Fibroblast of lung (primary cell): ENCODE data around the gene RNU5D-1. TPM values are rescaled to one million over a fixed set of nuclear protein-coding genes. Genes with fewer than 3 reads are reported as not detected.

Experiments
- DNase-seq, 2 donors: peaks; one replicate each; pipeline versions ENCODE4 v3.0.0 to v3.0.0-alpha.2; 2010; ENCODE audit warnings: low read depth in 2 of 2
- H2AFZ ChIP-seq: 2 replicates; pipeline ENCODE4 v1.5.1; 2012; ENCODE audit warnings: low read length, control low read depth, inconsistent platforms
- H3K27ac ChIP-seq: 2 replicates; pipeline ENCODE4 v1.5.1; 2011; ENCODE audit warnings: low read length, control low read depth; ENCODE audit not compliant: insufficient read depth
- H3K27me3 ChIP-seq: 2 replicates; pipeline ENCODE4 v1.5.1; 2011; ENCODE audit warnings: mild to moderate bottlenecking, low read length; ENCODE audit not compliant: control insufficient read depth, insufficient read depth
- H3K36me3 ChIP-seq: 2 replicates; pipeline ENCODE4 v1.5.1; 2011; ENCODE audit warnings: low read length; ENCODE audit not compliant: control insufficient read depth, insufficient read depth
- H3K4me1 ChIP-seq: 2 replicates; pipeline ENCODE4 v1.5.1; 2011; ENCODE audit warnings: low read length; ENCODE audit not compliant: control insufficient read depth, insufficient read depth; ENCODE audit errors: extremely low read depth
- H3K4me2 ChIP-seq: 2 replicates; pipeline ENCODE4 v1.5.1; 2011; ENCODE audit warnings: low read length, control low read depth; ENCODE audit not compliant: insufficient read depth; ENCODE audit errors: extremely low read depth
- H3K4me3 ChIP-seq, 4 experiments: fragments of 200-600 bp in 1 of 4; sonication (generic) in 1 of 4; replicated peaks in 1 of 4; 2 replicates each; pipeline ENCODE4 v1.5.1; 2011 to 2016; ENCODE audit warnings: low read length in 4 of 4, low read depth in 3 of 4, mild to moderate bottlenecking in 3 of 4, control low read depth in 2 of 4, inconsistent platforms in 1 of 4, mixed read lengths in 1 of 4; ENCODE audit not compliant: insufficient read depth in 1 of 4; ENCODE audit errors: control extremely low read depth in 1 of 4
- H3K79me2 ChIP-seq: 2 replicates; pipeline ENCODE4 v1.5.1; 2012; ENCODE audit warnings: mild to moderate bottlenecking, low read length, inconsistent platforms; ENCODE audit not compliant: control insufficient read depth, insufficient read depth
- H3K9ac ChIP-seq: 2 replicates; pipeline ENCODE4 v1.5.1; 2011; ENCODE audit warnings: mild to moderate bottlenecking, low read length, control low read depth; ENCODE audit not compliant: insufficient read depth
- H3K9me3 ChIP-seq: 2 replicates; pipeline ENCODE4 v1.5.1; 2012; ENCODE audit warnings: low read depth, low read length; ENCODE audit not compliant: control insufficient read depth, insufficient read depth
- H4K20me1 ChIP-seq: 2 replicates; pipeline ENCODE4 v1.5.1; 2011; ENCODE audit warnings: low read length; ENCODE audit not compliant: control insufficient read depth, insufficient read depth; ENCODE audit errors: extremely low read depth
- EZH2 ChIP-seq: IDR thresholded peaks from 2 replicates; pipeline ENCODE4 v1.5.1; 2012; ENCODE audit warnings: low read length, control low read depth, mild to moderate bottlenecking; ENCODE audit errors: missing control alignments
- polyA plus RNA-seq, 2 donors: library from polyadenylated mRNA; depleted of rRNA in 1 of 2; stranded (reverse) in 1 of 2; unstranded in 1 of 2; fragments of >200 nt; gene quantifications; 2 replicates each; pipeline ENCODE4 v1.2.1, GENCODE V29; 2011 to 2012; ENCODE audit warnings: missing spikeins in 1 of 2
- total RNA-seq: library from RNA; depleted of rRNA; stranded (reverse); fragments of >200 nt; gene quantifications from 2 replicates; pipeline ENCODE4 v1.2.1, GENCODE V29; 2014
- TF ChIP-seq, protein P1 (sequence below), 2 donors: IDR thresholded peaks in 1 of 2; conservative IDR thresholded peaks in 1 of 2; 1 replicate in 1 of 2; 2 replicates in 1 of 2; pipeline ENCODE4 v1.5.1; 2011 to 2012; ENCODE audit warnings: low read length in 2 of 2, control low read depth in 1 of 2, inconsistent platforms in 1 of 2, low read depth in 1 of 2, mild to moderate bottlenecking in 1 of 2

Gene RNU5D-1
- total and polyA plus RNA-seq, 2 donors (not counting 1 experiment from before 2014, with no cell fraction given), result not detected

DNA sequence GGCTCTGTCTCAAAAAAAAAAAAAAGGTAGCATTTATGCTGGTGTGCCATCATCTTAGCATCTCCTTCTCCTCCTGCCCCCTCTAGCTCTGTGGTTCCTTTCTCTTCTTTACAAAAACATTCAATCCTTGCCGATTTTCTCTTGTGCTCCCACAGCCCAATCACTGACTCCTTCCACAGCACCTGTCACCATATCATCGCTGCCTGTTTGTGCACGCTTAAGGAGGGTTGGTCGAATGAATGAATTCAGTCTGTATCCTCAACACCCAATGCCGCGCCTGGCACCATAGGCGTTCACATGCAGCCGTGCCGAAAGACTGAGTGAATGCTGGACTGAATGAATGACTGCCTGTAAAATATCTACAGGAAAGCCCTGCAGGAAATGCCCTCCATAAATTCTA, 7.9 kb downstream of the RNU5D-1 start:
- Histone ChIP-seq H2AFZ (no peak overlapping the region), H3K4me3 (no peak overlapping the region), H3K9me3 (no peaks in the 10 kb centered on the region), H3K27me3 (no peaks in the 10 kb centered on the region), H3K27ac (no peak overlapping the region), H3K4me1 (peaks cover 3% of the 10 kb centered on the region), H3K4me2 (no peak overlapping the region), H3K79me2 (no peaks in the 10 kb centered on the region), H4K20me1 (no peaks in the 10 kb centered on the region), H3K36me3 (no peaks in the 10 kb centered on the region), H3K9ac (no peak overlapping the region)
- TF ChIP-seq EZH2, result no peak
- TF ChIP-seq, protein P1, sequence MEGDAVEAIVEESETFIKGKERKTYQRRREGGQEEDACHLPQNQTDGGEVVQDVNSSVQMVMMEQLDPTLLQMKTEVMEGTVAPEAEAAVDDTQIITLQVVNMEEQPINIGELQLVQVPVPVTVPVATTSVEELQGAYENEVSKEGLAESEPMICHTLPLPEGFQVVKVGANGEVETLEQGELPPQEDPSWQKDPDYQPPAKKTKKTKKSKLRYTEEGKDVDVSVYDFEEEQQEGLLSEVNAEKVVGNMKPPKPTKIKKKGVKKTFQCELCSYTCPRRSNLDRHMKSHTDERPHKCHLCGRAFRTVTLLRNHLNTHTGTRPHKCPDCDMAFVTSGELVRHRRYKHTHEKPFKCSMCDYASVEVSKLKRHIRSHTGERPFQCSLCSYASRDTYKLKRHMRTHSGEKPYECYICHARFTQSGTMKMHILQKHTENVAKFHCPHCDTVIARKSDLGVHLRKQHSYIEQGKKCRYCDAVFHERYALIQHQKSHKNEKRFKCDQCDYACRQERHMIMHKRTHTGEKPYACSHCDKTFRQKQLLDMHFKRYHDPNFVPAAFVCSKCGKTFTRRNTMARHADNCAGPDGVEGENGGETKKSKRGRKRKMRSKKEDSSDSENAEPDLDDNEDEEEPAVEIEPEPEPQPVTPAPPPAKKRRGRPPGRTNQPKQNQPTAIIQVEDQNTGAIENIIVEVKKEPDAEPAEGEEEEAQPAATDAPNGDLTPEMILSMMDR (conservative IDR thresholded peaks at IDR 0.05 in 1 of 2, IDR thresholded peaks at IDR 0.05 in 1 of 2; ENCODE audit: low read depth in 1 of 2, low read length in 2 of 2), result no peak
- DNase-seq, result no peak

DNA sequence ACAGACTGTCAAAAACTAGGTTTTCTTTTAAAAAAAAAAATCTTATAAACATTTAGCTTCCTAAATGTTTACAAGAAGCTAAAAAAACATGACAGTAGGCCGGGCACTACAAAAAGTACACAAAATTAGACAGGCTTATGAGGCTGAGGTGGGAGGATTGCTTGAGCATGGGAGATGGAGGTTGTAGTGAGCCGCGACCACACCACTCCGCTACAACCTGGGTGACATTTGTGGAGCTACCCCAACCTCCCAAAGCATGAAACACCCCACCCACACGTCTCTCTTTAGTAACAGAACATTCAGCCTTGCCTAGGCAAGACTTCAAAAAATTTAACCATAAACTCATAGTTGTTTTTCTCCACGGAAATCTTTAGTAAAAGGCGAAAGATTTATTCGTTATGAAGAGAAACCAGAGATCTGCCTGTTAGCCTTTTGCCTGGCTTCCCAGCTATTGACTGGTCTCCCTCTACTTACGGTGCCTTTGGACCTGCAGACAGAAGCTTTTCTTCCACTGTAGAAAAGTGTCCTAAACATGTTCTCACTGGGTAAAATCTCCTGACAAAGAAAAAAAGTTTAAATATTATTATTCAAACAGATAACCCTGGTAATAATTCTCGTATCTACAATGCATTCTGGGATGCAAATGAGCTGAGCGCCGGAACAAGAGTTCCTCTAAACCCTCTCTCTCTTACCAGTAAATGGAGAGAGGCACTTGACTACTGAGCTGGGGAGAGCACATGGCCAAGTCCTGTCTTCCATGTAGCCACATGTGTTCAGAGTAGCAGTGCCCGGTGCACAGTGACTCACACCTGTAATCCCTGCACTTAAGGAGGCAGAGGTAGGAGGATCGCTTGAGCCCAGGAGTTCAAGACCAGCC, 9.2 kb downstream of the RNU5D-1 start:
- no peak overlapping the region for H3K9ac ChIP-seq
- TF ChIP-seq, protein P1 (conservative IDR thresholded peaks at IDR 0.05 in 1 of 2, IDR thresholded peaks at IDR 0.05 in 1 of 2; ENCODE audit: low read depth in 1 of 2, low read length in 2 of 2), result no peak
- TF ChIP-seq EZH2, result no peak
- H3K27me3 ChIP-seq, result no peaks in the 10 kb centered on the region
- H3K9me3 ChIP-seq, result no peaks in the 10 kb centered on the region
- H3K36me3 ChIP-seq, result no peaks in the 10 kb centered on the region
- peak; percentile 90 to 95 for DNase-seq
- no peaks in the 10 kb centered on the region for H3K79me2 ChIP-seq
- H4K20me1 ChIP-seq, result no peaks in the 10 kb centered on the region
- H3K27ac ChIP-seq, result peak overlapping the region; percentile 68
- no peak overlapping the region for H3K4me3 ChIP-seq
- H3K4me2 ChIP-seq, result no peak overlapping the region
- peaks cover 1% of the 10 kb centered on the region for H3K4me1 ChIP-seq
- H2AFZ ChIP-seq, result no peak overlapping the region

GRCh38 chr1:44720281-44720680, 10.7 kb downstream of the RNU5D-1 start:
- no peak for DNase-seq
- Histone ChIP-seq H3K79me2 (no peaks in the 10 kb centered on the region), H4K20me1 (no peaks in the 10 kb centered on the region), H2AFZ (no peak overlapping the region), H3K4me3 (no peak overlapping the region), H3K4me1 (no peaks in the 10 kb centered on the region), H3K27ac (no peak overlapping the region), H3K4me2 (no peak overlapping the region), H3K27me3 (no peaks in the 10 kb centered on the region), H3K9ac (no peak overlapping the region), H3K36me3 (no peaks in the 10 kb centered on the region), H3K9me3 (no peaks in the 10 kb centered on the region)
- TF ChIP-seq, protein P1 (conservative IDR thresholded peaks at IDR 0.05 in 1 of 2, IDR thresholded peaks at IDR 0.05 in 1 of 2; ENCODE audit: low read depth in 1 of 2, low read length in 2 of 2), result no peak
- TF ChIP-seq EZH2, result no peak
